Stimulated activated CD4-positive, alpha-beta T cell treated with anti-CD3 and anti-CD28 coated beads, Interleukin-4, amount 100 ng/mL, for 1 hour (primary cell): ENCODE data around the gene PTPRT.

Experiments
- DNase-seq: peaks from one replicate; pipeline ENCODE4 v3.0.0-alpha.2; 2020

PTPRT gene

GRCh38 chr20:42775866-42776265 lies 413.8 kb downstream of the PTPRT start:
- no peak for DNase-seq

GRCh38 chr20:42775037-42775436 lies 414.7 kb downstream of the PTPRT start:
- DNase-seq: no peak

GRCh38 chr20:42763015-42763414 lies 426.7 kb downstream of the PTPRT start:
- DNase-seq: no peak

DNA sequence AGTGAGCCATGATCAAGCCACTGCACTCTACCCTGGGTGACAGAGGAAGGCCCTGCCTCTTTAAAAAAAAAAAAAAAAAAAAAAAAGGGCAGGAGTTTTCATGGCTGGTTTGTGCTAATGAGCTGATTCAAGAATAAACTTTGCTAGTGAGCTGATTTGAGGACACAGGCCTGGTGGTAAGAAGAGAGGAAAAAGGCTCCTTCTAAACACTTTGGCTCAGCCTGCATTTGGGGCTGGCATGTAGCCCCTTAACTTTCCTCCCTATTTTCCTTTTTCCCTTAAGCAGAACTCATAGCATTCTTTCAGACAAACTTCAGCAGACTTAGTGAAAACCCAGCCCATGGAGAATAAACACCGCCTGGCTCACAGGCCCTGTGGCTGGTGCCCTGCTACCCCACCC lies 432.7 kb downstream of the PTPRT start:
- no peak for DNase-seq

GRCh38 chr20:42754706-42755105 lies 435.0 kb downstream of the PTPRT start:
- no peak for DNase-seq

DNA sequence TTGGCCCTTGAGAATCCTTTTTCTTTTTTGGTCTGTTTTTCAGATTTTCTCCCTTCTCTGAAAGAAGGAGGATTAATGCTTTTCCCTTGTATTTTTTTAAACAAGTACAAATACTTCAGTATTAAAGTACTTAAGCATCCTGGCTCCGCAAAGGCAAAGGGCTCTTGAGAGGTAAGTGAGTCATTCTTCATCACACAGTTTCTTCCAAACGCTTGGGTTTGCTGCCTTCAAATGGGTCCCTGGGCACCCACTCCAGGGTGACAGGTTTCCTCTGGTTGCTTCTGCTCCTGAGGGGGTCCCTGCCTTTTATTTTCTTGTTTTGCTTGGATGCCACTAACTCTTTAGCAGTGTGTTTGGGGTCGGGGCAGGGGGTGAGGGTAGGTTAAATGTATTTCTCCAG lies 437.1 kb downstream of the PTPRT start:
- DNase-seq: no peak

GRCh38 chr20:42749556-42749955 lies 440.1 kb downstream of the PTPRT start:
- no peak for DNase-seq

- DNase-seq: no peak
Measured at GRCh38 chr20:42747765-42748411, 441.8 kb downstream of the PTPRT start.

DNA sequence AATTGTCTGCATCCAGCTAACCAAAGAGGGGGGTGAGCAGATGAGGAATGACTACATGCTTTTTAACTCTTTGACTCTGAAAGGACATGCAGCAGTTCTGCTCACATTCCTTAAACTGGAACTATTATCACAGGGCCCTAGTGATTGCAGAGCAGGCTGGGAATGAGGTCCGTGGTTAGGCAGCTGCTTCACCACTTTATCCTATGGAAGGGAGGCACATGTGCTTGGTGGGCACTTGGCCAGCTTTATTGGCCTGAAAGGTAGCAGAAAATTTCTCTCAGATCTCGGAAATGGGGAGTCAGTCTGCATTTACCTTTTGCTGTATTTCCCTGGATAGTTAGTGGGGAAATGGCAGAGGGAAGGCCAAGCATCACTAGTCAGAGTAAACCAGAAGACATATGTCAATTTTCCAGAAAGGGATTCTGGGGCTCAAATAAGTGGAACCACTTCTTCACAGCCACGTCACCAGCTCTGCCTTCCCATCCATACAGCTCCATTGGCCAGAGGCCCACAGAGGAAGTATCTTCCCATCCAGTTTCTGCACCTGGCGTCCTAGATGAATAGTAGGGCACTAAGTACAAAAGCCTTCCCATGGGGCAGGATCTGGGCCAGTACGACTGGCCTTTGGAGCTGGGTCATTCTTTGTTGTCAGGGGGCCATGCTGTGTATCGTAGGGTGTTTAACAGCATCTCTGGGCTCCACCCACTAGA lies 444.8 kb downstream of the PTPRT start:
- DNase-seq: no peak

GRCh38 chr20:42742926-42743325 lies 446.8 kb downstream of the PTPRT start:
- no peak for DNase-seq

DNA sequence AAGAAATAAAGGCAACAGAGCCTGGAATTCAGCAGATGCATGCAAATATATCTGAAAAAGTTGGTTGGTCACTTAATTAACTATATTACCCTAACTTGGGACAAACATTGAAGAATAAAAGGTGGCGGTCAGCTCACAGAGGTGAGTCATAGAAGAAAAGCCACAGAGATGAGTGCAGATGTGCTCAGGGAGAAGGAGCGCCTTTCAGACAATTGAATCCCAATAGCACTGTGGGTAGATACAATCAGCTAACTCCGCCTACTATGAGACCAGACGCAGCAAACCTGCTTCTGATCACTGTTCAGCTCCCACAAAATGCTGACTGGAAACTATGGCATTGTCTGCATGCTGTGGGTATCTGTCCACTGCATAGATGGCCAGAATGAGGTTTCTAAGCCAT lies 447.8 kb downstream of the PTPRT start:
- DNase-seq: no peak

- no peak for DNase-seq
Measured at GRCh38 chr20:42740226-42740870, 449.4 kb downstream of the PTPRT start.

DNA sequence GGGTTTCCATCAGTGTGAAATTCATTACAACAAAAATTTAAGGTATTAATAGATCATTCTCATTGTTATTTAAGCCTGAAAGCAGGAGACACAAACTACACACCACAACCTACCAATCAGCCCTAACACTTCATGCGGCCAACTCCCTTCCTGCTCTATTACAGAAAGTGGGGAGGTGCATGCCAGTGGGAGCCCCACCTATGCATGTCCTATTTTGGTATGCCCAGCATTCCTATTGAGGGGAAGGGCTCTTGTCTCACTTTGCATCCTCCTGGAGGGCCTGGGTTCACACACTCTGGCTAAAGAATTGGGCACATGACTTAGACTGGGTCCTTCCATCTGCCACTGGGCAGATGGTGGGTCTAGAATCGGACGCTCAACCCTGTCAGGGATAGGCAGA lies 450.0 kb downstream of the PTPRT start:
- DNase-seq: no peak

- DNase-seq: no peak
Measured at GRCh38 chr20:42735539-42735938, 454.2 kb downstream of the PTPRT start.

GRCh38 chr20:42734660-42735368 lies 454.9 kb downstream of the PTPRT start:
- DNase-seq: no peak

GRCh38 chr20:42721923-42722322 lies 467.8 kb downstream of the PTPRT start:
- no peak for DNase-seq

GRCh38 chr20:42714298-42715141 lies 475.2 kb downstream of the PTPRT start:
- DNase-seq: no peak

GRCh38 chr20:42708266-42708665 lies 481.4 kb downstream of the PTPRT start:
- DNase-seq: no peak

GRCh38 chr20:42706759-42707158 lies 482.9 kb downstream of the PTPRT start:
- no peak for DNase-seq

DNA sequence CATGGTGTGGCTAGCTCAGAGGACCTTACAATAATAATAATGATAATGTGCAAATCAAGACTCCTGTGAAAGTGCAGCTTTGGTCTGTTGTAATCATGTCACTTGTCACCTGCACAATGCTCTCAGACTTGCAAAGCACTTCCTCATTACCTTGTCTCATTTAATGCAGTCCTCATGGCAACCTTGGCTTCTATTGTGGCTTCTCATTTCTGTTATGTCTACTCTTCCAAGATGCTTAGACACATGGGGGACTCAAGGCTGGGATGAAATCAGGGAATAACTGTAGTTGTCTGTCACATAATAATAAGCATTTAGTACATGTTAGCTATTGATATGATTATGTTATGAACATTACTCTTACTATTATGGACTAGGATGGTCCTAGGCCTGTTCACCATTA lies 484.2 kb downstream of the PTPRT start:
- no peak for DNase-seq

- no peak for DNase-seq
Measured at GRCh38 chr20:42703744-42704143, 486.0 kb downstream of the PTPRT start.

GRCh38 chr20:42701948-42702347 lies 487.8 kb downstream of the PTPRT start:
- DNase-seq: no peak

GRCh38 chr20:42700372-42700771 lies 489.3 kb downstream of the PTPRT start:
- no peak for DNase-seq
